HG02973 (cell line): ENCODE results near the gene AFF3.
"Not testable (repeated sequence)": the region's sequence is repeated elsewhere in the genome, so short reads cannot be mapped to it uniquely, and the experiment has no call there.

Experiments used
- ATAC-seq: cut with Tn5 transposase; IDR thresholded peaks from one replicate; pipeline ENCODE4 v1.9.1; 2021; ENCODE audit warnings: moderate library complexity; ENCODE audit not compliant: unreplicated experiment

The AFF3 gene, protein sequence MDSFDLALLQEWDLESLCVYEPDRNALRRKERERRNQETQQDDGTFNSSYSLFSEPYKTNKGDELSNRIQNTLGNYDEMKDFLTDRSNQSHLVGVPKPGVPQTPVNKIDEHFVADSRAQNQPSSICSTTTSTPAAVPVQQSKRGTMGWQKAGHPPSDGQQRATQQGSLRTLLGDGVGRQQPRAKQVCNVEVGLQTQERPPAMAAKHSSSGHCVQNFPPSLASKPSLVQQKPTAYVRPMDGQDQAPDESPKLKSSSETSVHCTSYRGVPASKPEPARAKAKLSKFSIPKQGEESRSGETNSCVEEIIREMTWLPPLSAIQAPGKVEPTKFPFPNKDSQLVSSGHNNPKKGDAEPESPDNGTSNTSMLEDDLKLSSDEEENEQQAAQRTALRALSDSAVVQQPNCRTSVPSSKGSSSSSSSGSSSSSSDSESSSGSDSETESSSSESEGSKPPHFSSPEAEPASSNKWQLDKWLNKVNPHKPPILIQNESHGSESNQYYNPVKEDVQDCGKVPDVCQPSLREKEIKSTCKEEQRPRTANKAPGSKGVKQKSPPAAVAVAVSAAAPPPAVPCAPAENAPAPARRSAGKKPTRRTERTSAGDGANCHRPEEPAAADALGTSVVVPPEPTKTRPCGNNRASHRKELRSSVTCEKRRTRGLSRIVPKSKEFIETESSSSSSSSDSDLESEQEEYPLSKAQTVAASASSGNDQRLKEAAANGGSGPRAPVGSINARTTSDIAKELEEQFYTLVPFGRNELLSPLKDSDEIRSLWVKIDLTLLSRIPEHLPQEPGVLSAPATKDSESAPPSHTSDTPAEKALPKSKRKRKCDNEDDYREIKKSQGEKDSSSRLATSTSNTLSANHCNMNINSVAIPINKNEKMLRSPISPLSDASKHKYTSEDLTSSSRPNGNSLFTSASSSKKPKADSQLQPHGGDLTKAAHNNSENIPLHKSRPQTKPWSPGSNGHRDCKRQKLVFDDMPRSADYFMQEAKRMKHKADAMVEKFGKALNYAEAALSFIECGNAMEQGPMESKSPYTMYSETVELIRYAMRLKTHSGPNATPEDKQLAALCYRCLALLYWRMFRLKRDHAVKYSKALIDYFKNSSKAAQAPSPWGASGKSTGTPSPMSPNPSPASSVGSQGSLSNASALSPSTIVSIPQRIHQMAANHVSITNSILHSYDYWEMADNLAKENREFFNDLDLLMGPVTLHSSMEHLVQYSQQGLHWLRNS (N-terminal part only)

DNA sequence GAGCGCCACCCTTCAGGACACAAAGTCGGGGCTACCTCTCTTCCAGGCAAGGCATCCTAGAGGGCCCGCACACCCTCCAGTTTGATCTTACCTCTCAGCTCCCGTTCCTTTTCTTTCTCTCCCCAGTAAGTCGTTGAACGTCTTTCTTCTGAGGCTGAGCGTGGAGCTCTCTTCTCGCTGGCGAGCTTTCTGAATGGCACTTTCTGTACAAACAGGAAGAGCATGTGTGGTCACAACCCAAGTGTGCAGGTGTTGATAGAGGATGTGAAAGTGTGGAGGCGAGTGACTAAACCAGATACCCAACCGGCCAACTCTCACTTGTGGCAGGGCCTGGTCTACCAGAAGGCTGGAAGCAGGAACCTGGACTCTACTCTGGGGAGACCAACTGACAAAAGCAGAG is at the start of gene AFF3:
TSS of gene AFF3 (minus strand) at position 198 of the 400 bp plus-strand sequence. CDS start 38,136 bp downstream, outside the sequence.
- ATAC-seq = peak; percentile 98

DNA sequence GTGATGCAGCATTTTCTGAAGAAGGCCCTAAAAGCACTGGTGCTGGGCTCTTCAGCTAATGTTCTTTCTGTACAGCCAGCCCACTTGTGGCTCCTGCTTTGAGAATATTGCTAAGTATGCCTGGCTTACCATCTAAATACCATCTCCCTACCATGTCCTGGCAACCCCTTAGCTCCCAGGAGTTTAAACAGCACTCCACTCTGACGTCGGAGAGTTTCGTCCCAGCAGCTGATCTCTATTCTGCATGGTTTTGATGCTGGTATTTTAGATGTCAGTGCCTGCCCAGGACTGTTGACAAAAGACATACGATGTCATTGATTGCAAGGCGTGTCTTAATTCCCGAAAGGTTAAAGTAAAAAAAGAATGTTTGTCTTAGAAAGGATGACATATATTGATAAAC is 47.0 kb upstream of the AFF3 start:
- no peak for ATAC-seq

DNA sequence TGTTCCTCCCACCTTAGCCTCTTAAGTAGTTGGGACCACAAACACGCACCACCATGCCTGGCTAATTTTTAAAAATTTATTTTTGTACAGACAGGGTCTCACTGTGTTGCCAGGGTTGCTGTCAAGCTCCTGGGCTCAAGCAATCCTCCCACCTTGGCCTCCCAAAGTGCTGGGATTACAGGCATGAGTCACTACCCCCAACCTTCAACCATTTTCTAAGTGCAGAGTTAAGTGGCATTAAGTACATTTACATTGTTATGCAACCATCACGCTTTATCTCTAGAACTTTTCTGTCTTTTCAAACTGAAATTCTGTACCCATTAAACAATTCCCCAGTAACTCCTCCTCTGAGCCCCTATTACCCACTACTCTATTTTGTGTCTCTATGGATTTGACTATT is 45.9 kb upstream of the AFF3 start:
- ATAC-seq = no peak

DNA sequence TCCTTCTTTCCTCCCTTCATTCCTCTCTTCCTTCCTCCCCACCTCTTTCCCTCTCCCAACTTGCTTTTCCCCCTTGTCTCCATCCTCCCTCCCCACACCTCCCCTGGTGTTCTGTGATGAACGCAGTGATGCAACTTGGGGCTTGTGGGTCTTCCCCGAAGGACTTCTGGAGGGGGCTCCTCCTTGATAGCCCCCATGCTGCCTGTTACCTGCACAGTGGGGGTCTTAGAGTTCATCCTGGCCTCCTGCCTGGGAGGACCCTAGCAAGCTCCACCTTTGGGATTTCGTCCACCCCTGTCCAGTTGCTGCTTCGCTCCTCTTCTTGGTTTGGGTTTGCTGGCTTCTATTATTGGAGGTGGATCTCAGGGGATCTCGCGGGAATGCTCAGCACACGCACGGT is 43.7 kb upstream of the AFF3 start:
- ATAC-seq = no peak

- no peak for ATAC-seq
These were observed 43.1 kb upstream of the AFF3 start for GRCh38 chr2:100185516-100185915.

GRCh38 chr2:100185105-100185504 is 42.7 kb upstream of the AFF3 start:
- no peak for ATAC-seq

- no peak for ATAC-seq
These were observed 41.8 kb upstream of the AFF3 start for GRCh38 chr2:100184055-100184737.

- no peak for ATAC-seq
These were observed 40.3 kb upstream of the AFF3 start for GRCh38 chr2:100182494-100183361.

- no peak for ATAC-seq
These were observed 38.1 kb upstream of the AFF3 start for GRCh38 chr2:100180503-100180902.

DNA sequence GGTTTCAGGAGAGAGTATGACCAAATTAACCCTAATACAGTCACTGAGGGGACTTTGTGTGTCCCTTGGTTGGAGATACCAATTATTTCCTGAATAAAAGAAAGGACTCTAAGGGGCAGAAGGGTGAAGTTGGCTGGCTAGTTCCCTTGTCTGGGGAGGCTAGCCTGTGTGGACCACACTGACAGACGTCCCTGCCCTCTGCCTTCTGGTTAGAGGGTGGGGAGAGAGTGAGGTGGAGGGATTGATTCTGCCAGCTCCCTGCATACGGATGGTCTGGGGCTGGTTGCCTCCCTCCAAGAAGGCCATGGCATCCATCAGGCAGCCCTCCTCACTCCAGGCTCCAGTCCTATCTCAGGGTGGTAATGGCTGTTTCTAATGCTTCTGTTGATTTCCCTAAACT is 37.4 kb upstream of the AFF3 start:
- no peak for ATAC-seq

DNA sequence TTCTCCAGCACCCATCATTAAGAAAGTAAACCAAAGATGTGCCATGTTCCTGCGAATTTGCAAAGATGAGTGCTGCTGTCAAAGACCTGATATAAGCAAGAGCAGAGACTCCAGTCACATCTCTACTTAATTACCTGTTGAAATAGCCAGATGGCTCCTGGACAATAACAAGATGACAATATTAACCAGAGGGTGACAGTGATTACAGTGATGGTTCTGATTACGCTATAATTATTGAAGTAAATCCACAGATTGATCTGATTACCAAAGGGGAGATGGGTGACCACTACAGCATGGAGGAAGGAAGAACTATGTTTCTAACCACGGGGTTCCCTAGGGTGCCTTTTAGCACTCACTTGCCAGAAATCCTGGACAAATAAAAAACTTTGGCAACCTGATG is 36.5 kb upstream of the AFF3 start:
- no peak for ATAC-seq

- no peak for ATAC-seq
These were observed 35.8 kb upstream of the AFF3 start for GRCh38 chr2:100178085-100178788.

DNA sequence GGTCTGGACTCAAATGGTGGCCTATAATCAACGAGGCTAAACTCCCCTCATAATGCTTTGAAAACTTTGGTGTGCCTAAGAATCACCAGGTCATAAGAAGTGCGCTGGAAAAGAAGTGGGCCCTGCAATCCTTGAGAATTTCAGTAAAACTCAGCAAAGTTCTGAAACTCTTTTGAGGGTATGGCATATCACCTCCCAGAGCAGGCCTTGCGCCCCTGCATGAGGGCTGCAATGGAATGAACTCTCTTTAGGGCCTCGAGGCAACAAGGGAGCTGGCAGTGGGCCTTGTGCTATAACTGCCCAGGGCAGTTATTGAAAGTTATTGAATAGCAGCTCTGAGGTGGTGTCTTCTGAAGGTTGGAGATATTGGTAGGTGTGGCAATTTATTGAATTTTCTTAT is 34.5 kb upstream of the AFF3 start:
- ATAC-seq = no peak

- ATAC-seq = no peak
These were observed 31.6 kb upstream of the AFF3 start for GRCh38 chr2:100174026-100174431.

- no peak for ATAC-seq
These were observed 24.3 kb upstream of the AFF3 start for GRCh38 chr2:100166701-100167100.

DNA sequence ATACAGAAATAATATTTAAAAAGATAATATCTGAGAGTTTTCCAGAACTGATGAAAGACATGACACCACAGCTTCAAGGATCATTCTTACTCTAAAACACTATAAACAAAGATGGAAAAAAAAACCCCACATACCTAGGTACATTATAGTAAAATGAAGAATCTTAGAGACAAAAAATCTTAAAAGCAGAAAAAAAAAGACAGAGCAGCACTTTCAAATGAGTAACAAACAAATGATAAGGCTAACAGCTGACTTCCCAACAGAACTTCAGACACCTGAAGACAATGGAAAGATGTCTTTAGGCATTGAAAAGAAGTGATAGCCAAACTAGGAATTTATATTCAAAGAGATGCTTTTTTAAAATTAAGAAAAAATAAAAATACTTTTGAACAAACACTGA is 21.2 kb upstream of the AFF3 start:
- no peak for ATAC-seq

GRCh38 chr2:100161945-100162620 is 19.7 kb upstream of the AFF3 start:
- ATAC-seq = no peak

DNA sequence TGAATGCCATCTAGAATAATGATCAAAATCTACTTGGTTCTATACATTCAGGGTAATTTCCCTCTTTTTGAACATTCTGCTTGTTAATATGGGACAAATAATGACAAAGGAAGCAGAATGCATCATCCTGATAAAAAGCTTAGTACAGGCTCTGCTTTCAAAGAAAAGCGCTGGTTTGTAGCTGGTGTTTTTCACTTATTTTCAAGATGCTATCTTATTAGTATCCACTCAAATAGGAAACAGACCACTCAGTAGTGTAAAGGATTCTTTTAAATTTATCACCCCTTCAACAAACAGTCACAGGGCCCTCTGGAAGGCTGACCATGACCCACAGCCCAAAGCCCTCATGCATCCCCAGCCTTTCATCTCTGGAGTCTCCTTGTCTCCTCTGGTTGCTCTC is 18.0 kb upstream of the AFF3 start:
- ATAC-seq = no peak

DNA sequence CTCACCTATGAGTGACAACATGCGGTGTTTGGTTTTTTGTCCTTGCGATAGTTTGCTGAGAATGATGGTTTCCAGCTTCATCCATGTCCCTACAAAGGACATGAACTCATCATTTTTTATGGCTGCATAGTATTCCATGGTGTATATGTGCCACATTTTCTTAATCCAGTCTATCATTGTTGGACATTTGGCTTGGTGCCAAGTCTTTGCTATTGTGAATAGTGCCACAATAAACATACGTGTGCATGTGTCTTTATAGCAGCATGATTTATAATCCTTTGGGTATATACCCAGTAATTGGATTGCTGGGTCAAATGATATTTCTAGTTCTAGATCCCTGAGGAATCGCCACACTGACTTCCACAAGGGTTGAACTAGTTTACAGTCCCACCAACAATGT is 9.4 kb upstream of the AFF3 start:
- not testable (repeated sequence) for ATAC-seq
